ENCODE measurements around the gene GNB1.

The GNB1 gene

GRCh38 chr1:1922956-1923833 lies 32.3 kb upstream of the GNB1 start:
- DNase-seq: no peak

GRCh38 chr1:1922702-1922955 lies 31.7 kb upstream of the GNB1 start:
- DNase-seq: no peak

GRCh38 chr1:1921901-1922701 lies 31.2 kb upstream of the GNB1 start:
- DNase-seq: no peak

- DNase-seq: no peak
Observed at GRCh38 chr1:1921459-1921862, 30.6 kb upstream of the GNB1 start.

- no peak for DNase-seq
Observed at GRCh38 chr1:1920608-1921458, 29.9 kb upstream of the GNB1 start.

- no peak for DNase-seq
Observed at GRCh38 chr1:1920057-1920607, 29.2 kb upstream of the GNB1 start.

- DNase-seq: peak; percentile 24 to 97 (median 85)
Observed at GRCh38 chr1:1919304-1920056, 28.6 kb upstream of the GNB1 start.

GRCh38 chr1:1918901-1919303 lies 28.0 kb upstream of the GNB1 start, which contains the start of gene TMEM52:
Gene TMEM52 (minus strand): TSS chr1:1919279. CDS start chr1:1919265, 14 bp downstream.
- DNase-seq: no peak

- no peak for DNase-seq
Observed at GRCh38 chr1:1917995-1918900, 27.4 kb upstream of the GNB1 start.

- DNase-seq: no peak
Observed at GRCh38 chr1:1917304-1917976, 26.6 kb upstream of the GNB1 start.

- DNase-seq: no peak
Observed at GRCh38 chr1:1916851-1917251, 26.0 kb upstream of the GNB1 start.

- DNase-seq: no peak
Observed at GRCh38 chr1:1915911-1916840, 25.3 kb upstream of the GNB1 start.

- DNase-seq: no peak
Observed at GRCh38 chr1:1914971-1915692, 24.2 kb upstream of the GNB1 start, which contains the start of gene CALML6. Gene CALML6 (plus strand): TSS chr1:1915260. CDS start chr1:1915281, 21 bp downstream.

- DNase-seq: no peak
Observed at GRCh38 chr1:1914101-1914970, 23.4 kb upstream of the GNB1 start.

- no peak for DNase-seq
Observed at GRCh38 chr1:1911350-1912041, 20.6 kb upstream of the GNB1 start.

Data from nucleus accumbens (tissue), 56 donors.